SH-SY5Y (cell line): ENCODE measurements around the gene GPHA2.

Experiments used
- GATA2 ChIP-seq: IDR thresholded peaks from 2 replicates; pipeline ENCODE4 v1.6.1; 2011; ENCODE audit warnings: mild to moderate bottlenecking, low read depth, low read length
- GATA3 ChIP-seq: IDR thresholded peaks from 2 replicates; pipeline ENCODE4 v1.6.1; 2011; ENCODE audit warnings: low read depth, mild to moderate bottlenecking, low read length, moderate library complexity

GRCh38 chr11:64959498-64959897 lies 23.8 kb upstream of the GPHA2 start:
- TF ChIP-seq GATA3: no peak
- TF ChIP-seq GATA2: no peak
